ENCODE measurements around the gene UBE3B.
"Not testable (repeated sequence)": the region's sequence is repeated elsewhere in the genome, so short reads cannot be mapped to it uniquely, and the experiment has no call there.

Gene UBE3B

DNA sequence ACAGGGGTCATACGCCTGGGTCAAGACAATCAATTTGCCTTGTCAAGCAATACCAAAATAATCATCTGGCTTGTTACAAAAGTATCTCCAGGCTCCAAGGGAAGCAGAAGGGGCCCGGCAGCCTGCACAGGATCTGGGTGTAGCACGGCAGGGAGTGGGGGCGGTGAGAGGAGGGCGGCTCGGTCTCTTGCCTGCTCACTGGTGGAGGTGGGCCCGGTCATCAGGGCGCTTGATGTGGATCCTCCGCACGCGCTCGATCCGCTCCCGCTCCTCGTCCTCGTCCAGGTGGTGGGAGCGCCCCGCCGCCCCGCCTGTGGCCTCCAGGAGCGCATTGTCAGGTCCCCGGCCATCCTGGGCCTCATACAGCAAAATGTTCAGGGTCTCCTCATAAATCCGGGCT, 26.0 kb upstream of the UBE3B start:
- DNase-seq = no peak

DNA sequence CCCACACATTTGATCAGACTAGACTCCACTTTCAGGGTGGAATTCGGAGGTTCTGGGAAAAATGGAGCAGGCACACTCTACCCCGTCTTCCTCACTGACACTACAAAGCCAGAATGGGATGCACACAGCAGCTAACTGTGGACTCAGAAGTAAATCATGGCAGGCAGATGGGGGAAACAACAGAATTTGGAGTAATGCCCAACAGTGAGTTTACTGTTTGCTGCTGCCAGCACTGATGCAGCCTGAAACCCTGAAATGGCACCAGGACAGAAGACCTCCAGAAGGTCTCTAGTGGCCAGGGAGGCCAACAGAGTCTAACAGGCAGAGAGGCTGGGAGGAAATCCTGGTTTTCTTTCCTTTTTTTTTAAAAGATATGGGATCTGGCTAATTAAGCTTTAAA, 24.9 kb upstream of the UBE3B start:
- no peak for DNase-seq

DNA sequence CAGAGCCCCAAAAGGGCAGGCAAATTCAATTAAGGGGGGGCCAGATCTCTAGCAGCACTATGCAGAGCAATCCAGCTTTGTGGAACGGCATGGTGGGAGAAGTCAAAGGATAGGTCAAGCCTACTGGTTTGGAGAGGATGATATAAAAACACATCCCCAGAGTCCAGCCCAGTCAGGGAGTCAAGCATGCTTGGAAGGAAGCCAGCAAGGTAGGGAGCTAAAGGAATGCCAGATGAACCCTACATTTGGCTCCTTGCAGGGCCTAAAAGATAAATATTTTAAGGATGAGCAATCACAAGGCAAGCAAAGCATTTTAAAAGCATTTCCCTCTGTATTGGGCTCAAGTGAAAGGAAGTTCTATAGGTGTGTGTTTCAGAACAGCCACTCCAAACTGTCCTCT, 21.7 kb upstream of the UBE3B start:
- DNase-seq = no peak

DNA sequence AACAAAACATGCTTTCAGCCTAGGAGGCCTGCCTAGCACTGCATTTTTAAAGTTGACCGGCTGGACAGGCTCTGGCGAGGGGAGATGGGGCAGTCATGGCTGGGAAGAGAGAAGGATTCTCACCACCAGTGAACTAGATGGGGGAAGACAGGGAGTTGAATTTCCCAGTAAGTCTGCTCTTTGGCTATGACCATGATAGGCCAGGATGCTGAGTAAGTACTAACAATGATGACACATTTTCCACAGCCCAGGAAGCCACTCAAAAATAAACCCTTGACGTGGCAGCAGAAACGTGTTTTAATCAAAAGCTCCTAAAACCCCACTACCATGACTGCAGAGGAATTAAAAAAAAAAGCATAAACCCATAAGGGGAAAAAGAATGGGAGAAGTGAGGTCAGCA, 19.3 kb upstream of the UBE3B start:
- DNase-seq = no peak

DNA sequence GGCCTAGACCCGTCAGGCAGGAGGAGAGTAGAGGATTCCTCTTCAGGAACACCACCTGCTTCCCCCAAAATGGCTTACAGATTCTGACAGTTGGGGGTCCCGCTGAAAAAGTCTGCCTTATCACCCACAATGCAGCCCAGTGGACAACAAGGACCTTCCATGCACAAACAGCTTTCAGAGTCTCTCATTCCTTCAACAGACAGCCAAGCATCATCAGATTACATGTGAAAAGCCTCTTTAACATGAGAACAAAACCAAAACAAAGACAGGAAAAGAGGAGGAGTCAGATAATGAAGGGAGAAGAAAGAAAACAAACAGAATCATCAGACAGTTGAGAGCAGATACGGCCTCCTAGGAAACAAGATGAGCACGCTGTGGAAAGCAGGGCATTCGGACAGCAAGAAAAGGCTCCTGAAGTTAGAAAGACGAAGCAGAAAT, 18.6 kb upstream of the UBE3B start:
- no peak for DNase-seq

DNA sequence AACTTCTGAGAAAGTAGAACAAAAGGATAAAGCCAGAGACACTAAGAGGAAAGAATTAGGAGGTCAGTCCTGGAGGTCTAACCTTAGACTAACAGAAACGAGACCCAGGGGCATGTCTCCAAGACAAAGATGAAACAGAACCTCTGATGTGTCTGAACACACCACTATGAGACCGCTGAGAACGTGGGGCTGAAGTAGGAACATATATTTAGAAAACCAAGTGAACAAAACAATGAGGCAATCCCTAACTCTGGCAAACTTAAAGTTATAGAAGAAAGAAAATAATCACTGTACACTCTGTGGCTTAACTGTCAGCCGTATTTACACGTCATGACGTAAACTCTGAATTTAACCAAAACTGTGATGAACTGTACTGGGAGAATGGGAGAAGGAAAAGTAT, 18.2 kb upstream of the UBE3B start:
- DNase-seq = no peak

DNA sequence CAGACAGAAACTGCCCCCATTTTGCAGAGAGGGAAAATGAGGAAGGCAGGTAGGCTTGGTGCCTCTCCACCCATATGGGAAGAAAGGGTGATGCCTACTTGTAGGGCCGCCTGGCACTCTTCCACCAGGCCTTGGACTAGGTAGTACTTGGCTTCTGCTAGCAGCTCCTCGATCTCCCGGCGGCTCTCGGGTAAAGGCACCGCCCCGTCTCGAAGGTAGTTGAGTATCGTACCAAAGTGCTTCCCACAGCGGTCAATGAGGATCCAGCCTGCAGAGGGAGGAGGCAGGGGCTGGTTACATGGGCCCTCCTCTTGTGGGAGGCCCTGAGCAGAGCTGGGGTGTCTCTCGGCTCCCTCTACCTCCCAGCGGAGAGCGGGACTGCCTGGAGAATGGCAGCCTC, 16.9 kb upstream of the UBE3B start:
- no peak for DNase-seq

DNA sequence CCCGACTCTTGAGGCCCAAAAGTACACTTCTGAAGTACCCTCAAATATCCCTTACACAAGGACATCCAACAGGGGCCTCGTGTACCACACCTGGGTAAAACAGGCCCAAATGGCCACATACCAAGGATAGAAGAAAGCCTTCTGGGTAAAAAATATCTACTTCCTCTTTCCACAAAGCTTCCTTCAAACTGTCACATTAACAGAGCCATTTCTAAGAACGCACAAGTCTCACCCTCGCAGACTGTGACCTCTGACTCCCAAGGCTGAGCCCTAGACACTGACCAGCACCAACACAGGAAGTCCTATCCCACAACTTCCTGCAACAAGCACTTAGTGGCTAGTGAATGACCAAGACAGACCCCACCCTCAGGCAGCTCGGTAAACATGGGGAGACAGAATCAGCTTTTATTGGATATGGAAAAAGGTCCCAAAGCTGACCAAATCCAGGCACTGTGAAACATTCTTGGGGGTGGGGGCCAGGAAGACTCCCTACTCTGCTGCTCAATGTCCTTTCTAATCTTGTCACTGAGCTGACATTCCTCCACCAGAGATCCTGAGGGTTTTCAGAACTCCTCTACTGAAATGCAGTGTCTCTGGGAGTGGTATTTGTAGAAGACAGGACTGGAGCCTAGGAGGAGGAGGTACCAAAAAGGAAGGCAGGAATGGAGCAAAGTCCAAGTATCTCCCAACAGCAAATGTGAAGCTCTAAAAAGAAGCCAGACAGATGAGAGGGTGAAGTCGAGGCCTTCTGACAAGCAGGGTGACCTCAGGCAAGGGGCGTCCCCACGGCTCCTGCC, 16.2 kb upstream of the UBE3B start:
- DNase-seq = no peak

DNA sequence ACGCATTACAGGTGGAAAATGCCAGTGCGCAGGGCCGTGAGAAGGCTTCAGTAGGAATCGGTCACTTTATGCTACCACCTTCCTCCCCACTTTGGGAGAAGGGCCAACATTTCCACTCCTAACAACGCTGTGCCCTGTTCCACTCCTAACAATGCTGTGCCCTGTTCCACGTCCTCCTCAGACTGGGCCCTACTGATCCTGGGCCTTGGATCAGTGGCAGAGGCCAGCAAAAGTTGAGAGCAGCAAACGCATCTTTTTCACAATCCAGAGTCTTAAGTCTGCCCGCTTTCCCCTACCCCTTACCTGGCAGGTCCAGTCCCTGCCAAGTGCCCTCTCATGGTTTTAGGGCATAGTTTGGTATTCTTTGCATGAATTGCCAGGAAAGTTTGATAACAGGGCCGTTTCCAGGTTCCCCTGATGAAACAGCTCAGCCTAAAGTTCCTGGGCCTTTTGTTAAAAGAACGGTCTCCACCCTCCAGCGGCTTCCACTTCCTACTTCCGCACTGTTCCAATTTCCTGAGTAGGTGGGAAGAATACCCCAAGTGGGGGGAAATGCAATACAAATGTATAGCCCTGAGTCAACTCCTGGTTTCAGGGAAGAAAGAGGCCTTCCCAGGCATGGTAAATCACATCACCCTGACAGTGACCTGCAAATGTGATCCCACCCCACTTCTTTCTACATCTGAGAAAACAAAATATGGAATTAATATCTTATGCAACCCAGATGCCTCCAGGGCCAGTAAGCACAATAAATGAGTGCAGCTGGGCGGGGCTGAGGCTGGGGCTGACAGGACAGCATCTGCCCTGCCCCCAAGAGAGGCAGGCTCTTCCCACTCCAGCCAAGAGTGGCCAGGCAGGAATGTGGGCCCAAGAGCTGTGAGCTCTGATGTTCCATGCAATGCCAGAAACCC, 15.3 kb upstream of the UBE3B start:
- no peak for DNase-seq

DNA sequence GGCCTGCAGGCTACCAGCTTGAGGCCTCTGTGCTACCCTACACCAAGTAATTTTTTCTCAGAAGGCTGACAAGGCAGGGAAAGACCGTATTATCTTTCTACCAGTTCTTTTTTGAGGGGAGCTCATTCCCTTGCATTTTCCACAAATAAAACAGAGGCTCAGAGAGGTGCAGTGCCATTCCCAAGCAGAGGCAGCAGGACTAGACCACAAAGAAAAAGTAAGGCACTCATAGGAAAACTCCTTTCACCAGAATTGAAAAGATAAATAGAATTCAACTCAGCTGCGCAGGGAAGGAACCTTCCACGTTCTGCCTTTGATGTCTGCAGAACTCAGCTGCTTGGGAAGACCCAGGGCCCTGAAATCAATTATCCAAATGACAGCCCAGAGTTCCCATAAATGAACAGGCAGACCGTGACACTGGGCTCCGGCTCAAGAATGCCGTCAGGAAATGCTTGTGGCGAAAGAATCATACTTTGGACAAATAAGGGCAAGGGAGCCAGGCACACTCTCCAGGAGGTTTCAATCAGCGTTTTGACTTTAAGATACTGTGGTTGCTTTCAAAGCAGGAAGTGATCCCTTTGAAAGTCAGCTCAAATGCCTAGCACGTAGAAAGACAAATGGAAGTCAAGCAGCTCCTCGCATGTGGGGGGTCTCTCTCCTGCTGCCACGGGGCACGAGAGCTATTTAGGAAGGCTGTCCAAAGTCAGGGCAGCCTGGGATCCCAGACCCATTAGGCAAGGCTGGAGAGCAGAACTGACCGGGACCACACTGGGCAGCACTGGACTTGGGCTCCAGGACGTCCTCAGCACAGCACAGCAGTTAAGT, 14.4 kb upstream of the UBE3B start:
- no peak for DNase-seq

DNA sequence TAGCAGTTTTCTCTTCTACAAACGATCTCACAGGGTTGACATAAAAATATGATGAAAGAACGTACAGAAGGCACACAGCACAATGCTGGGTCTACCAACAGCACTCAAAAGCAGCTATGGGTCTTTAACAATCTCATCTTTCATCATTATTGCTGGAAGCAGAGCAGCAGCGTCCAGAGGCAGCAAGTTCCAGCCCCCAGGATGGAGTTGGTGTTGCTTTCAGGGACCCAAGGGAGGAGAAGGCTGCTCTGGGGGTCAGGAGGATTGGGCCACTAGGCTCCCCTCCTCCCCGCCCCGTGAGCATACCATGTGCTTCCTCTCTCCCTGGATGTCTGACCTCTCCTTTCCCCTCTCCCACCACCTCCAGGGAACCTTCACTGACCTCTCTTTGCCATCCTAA, 13.7 kb upstream of the UBE3B start:
- no peak for DNase-seq

DNA sequence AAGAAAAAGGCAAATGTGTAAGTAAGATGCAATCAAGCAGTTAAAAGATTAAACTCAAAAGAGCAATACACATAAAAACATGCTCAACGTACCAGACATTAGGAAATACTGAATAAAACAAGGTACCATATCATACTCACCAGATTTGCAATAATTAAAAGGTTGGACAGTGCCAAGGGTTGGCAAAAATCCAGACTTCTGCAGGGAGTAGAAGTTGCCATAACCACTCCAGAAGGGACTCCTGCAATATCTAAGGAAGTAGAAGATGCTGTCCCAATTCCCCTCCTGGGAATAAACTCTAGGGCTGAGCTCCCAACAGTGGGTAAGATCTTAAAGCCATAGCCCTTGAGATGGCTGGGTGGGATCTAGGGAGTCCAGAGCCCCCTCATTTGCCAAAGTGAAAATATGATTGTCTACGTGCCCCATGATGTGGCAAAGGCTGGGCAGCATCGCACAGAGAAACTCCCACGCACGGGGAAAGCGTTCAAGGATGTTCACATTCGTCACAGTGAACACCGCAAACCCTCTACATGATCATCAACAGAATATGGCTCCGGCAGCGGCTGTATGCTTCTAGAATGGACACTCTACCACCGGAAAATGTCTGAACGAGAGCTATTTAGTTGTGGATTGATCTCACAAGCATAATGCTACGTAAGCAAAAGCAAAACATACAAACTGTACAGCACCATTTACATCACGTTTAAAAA, 12.6 kb upstream of the UBE3B start:
- DNase-seq = no peak

DNA sequence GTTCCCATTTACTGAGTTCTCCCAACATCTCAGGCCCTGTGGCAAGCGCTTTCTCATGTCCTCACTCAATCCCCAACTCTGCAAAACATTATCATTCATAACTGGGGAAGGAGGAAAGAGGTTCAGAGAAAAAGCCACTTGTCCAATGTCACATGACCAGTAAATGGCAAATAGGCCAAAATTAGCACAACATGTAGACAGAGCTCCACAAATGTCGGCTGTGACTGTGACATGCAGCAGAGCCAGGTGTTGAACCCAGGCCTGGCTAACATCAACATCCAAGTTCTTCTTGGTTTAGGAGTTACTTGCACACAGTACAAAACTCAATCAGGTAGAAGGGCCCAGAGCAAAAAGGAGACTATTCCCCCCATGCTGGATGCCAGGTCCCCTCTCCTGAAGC, 11.1 kb upstream of the UBE3B start:
- no peak for DNase-seq

DNA sequence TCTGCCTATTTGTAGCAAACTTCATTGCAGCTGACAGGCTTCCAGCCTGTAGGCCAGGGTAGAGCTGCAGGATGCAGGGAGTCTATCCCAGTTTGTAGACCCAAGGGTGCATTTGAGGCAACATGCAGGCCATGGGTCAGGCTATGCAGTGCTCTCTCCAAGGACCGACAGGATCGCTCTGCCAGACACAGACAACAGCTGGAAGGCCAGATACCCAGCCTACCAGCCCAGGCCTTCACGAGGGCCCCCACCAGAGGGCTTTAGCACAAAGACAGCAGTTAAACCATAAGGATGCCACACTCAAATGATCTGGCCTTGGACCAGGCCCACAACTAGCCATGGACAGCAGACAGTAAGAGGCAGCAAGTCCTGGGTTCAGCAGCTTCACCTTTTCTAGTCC, 10.6 kb upstream of the UBE3B start:
- no peak for DNase-seq

DNA sequence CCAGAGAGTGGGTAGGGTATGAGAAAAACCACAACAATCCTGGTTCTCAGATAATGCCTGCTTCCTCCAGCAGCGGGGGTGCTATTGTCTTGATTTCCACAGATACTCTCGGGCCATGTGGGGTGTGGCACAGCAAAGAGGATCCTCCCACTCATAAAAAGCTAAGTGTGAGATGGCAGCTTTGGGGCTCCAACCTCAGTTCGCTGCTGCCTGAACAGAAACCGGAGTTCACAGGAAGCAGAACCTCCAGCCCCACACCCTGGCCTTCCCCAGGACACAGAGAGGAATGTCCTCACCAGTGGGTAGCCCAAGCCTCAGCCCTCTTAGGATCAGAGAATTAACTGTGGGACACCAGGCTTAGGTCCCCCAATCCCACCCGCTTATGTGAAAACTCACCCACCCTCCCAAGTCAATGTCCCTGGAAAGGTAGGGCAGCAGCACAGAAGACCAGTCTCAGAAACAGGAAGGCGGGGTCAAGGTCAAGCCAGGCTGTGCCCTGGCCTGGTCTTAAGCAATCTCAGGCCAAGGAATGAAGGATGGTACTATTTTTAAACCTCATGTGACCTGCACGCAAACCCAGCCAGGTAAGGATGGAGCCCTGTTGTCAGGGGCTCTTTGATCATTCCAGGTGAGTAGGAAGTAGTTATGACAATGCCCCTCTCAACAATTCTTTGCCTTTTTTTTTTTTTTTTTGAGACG, 9.3 kb upstream of the UBE3B start:
- no peak for DNase-seq

DNA sequence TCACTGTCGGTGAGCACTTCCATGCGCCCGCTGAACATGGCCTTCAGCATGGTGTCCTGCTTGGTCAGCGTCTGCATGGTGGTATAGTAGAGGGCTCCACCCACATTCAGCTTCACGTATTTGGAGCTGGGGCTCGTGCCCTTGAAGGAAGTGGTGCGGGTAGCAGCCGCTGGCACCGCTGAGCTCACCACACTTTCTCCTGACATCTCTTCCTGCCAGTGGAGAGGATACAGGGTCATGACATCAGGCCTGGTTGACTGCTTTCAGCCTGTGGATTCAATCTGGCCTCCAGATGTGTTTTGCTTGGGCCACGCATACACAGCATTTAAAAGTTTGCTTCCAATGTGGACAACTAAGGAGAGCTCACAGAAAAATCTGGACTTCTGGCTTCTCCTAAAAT, 7.9 kb upstream of the UBE3B start:
- no peak for DNase-seq

DNA sequence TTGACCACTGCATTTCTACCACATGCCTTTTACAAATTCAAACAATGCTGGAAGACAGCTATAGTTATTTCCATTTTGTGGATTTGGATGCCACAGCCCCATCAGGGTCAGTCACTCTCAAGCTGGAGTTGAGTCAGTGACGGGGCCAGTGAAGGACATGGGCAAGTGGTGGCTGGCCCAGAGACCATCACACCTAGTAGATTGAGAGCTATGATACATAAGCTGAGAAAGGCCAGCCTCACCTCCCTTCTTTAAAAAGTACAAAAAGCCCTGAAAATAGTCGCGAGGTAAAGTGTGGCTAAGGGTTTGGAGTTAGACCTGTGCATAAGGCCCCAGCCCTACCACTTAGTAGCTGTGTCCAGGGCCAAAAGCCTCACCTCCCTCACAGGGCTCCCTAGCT, 4.4 kb upstream of the UBE3B start:
- DNase-seq = no peak

DNA sequence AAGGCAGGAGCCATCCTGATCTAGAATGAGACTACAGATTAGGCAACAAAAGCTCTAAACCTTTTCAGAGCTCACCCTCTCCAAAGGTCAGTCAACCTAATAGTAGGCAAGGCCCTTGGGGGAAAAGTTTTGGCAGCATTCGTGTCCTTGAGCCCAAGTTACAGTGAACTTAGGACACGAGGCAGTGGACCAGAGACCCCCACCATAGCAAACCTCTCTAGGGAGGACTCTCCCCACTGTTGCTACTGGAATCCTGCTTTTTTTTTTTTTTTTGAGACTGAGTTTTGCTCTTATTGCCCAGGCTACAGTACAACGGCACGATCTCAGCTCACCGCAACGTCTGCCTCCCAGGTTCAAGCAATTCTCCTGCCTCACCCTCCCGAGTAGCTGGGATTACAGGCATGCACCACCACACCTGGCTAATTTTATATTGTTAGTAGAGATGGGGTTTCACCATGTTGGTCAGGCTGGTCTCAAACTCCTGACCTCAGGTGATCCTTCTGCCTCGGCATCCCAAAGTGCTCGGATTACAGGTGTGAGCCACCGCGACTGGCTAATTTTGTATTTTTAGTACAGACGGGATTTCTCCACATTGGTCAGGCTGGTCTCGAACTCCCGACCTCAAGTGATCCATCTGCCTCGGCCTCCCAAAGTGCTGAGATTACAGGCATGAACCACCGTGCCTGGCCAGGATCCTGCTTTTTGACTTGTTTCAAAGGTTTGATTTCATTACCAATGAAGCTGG, 3.7 kb upstream of the UBE3B start:
- not testable (repeated sequence) for DNase-seq

DNA sequence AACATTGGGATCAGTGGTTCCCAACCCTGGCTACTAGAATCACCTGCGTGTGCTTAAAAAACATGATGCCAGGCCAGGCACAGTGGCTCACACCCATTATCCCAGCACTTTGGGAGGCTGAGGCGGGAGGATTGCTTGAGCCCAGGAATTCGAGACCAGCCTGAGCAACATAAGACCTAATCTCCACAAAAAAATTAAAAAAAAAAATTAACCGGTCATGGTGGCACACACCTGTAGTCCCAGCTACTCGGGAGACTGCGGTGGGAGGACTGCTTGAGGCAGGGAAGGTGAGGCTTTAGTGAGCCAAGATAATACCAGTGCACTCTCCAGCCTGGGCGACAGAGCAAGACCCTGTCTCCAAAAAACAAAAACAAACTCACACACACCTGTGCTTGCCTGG, 2.3 kb upstream of the UBE3B start:
- no peak for DNase-seq

DNA sequence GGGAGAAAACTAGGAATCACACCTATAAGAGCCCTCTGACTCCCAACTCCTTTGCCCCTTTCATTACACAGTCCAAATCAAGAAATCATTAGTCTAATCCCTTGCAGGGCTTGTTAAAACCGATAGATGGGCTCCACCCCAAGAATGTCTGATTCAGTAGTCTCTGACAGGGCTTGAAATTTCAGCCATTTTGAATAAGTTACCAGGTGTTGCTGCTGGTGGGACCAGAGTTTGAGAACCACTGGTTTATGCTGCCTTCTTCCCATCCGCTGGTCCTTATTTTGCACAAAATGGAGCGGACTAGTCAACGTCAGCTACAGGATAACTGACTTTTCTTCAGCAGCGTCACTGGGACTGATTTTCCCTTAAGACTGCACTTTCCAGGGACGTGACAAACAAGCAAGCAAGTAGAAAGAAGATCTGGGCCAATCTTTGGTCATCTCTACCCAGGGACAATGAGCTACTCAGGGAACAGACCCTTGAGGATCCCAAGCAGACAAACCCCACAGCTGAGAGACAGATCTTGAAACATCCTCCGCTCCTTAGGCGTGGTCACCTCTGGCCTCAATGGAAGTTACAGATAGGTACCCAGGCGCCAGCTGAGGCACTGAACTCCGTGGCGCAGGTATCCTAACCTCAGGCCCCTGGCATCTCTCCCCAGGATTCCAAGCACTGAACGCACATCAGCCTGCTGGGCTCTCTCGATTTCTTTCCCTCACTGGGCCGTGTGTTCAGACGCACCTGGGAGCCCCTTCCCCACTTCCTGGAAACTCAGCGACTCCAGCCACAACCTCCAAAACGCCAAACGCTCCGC, 1.2 kb upstream of the UBE3B start:
- DNase-seq = no peak
